ENCODE data around the gene PLCXD3. TPM values are rescaled to one million over a fixed set of nuclear protein-coding genes. Genes with fewer than 3 reads are reported as not detected.
"Not testable (repeated sequence)": the region's sequence is repeated elsewhere in the genome, so short reads cannot be mapped to it uniquely, and the experiment has no call there.

PLCXD3 gene
- total RNA-seq, 2 donors from 2014 or later, result 1.1 to 3.5 TPM

DNA sequence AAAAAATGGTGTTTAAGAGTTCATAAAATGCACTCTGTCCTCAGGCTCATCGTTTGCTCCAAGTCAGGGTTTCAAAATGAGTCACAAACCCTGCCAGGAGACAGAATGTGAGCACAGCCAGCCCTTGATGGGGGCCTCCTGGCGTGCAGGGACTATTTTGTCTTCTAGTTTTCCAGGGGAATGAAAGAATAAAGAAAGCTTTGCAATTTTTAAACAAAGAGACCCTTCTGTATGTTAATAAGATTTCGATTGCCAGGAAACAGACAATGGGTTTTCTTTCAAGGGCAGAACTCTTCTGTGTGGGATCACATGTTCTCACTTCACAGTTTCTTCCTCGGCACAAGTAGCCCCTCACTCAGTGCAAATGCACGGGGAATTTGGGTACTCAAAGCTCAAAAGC lies 175.6 kb downstream of the PLCXD3 start:
- TF ChIP-seq CTCF (IDR thresholded peaks at IDR 0.05) (no peak), POLR2AphosphoS5 (IDR thresholded peaks at IDR 0.05) (no peak), POLR2A (IDR thresholded peaks at IDR 0.05) (no peak)

DNA sequence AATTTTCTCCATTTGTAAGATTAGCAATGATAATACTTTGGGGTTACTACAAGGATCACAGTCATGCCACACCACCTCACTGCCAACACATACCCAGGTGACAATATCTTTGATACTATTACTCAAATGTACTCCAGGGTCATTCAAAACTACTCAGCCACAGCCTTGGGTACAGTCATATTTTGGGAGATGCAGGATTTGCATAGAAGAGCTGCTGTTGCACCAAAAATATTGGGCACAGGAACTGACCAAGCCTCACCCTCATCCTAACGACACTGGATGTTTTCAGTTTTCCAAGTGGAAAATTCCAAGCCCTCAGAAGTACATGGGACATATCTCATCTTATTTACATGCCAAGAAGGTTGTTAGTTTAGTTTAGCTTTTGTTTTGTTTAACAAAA lies 176.2 kb downstream of the PLCXD3 start:
- whole genome bisulfite sequencing, result 6% methylated on average over 1 of the region's 1 CpG
- no peak for TF ChIP-seq POLR2AphosphoS5 (IDR thresholded peaks at IDR 0.05)
- TF ChIP-seq POLR2A (IDR thresholded peaks at IDR 0.05), result no peak
- no peak for TF ChIP-seq CTCF (IDR thresholded peaks at IDR 0.05)
- H3K36me3 ChIP-seq, result no peaks in the 10 kb centered on the region

More for the DNA sequence above, 175.6 kb downstream of the PLCXD3 start:
- H3K4me3 ChIP-seq, result no peak overlapping the region
- H3K4me1 ChIP-seq (replicated peaks), result no peaks in the 10 kb centered on the region
- no peak for DNase-seq (ENCODE audit: low spot score)
- no peaks in the 10 kb centered on the region for H3K27me3 ChIP-seq (replicated peaks; ENCODE audit: insufficient read depth)
- intact Hi-C loops (cut with DNase I), result no loop called here
- WGBS, result 17% methylated on average over 5 of the region's 5 CpGs
- no peak overlapping the region for H3K27ac ChIP-seq
- H3K9me3 ChIP-seq, result no peaks in the 10 kb centered on the region
- H3K36me3 ChIP-seq, result no peaks in the 10 kb centered on the region

DNA sequence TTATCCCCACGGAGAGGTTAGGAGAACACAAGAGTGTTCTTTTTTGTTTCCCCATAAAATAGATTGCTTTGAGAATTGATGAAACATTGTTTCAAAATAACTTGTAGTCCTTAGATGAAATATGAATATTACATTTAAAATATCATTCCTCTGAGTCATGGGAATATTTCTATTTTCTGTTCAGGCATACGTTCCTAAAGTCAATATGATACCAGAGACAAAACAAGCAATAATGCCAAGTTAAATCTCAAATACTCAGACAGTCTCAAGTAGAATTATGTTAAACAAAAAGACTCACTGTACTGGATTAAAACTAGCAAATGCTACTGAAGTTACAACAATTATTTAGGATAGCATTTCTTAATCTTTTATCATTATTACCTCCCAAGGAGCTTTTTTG lies 185.3 kb downstream of the PLCXD3 start:
- 46% methylated on average over 2 of the region's 2 CpGs for WGBS
- intact Hi-C loops (cut with DNase I), result no loop called here
- Histone ChIP-seq H3K4me1 (replicated peaks) (no peaks in the 10 kb centered on the region), H3K36me3 (no peaks in the 10 kb centered on the region), H3K27ac (no peak overlapping the region), H3K9me3 (no peaks in the 10 kb centered on the region), H3K27me3 (replicated peaks; ENCODE audit: insufficient read depth) (no peaks in the 10 kb centered on the region), H3K4me3 (no peak overlapping the region)
- no peak for TF ChIP-seq POLR2AphosphoS5 (IDR thresholded peaks at IDR 0.05)
- no peak for TF ChIP-seq CTCF (IDR thresholded peaks at IDR 0.05)
- no peak for TF ChIP-seq POLR2A (IDR thresholded peaks at IDR 0.05)
- no peak for DNase-seq (ENCODE audit: low spot score)

More for the DNA sequence above, 176.2 kb downstream of the PLCXD3 start:
- DNase-seq (ENCODE audit: low spot score), result no peak
- Histone ChIP-seq H3K27ac (no peak overlapping the region), H3K4me3 (no peak overlapping the region), H3K27me3 (replicated peaks; ENCODE audit: insufficient read depth) (no peaks in the 10 kb centered on the region), H3K9me3 (no peaks in the 10 kb centered on the region), H3K4me1 (replicated peaks) (no peaks in the 10 kb centered on the region)
- intact Hi-C loops (cut with DNase I), result no loop called here

GRCh38 chr5:41322826-41323225 lies 187.6 kb downstream of the PLCXD3 start:
- intact Hi-C loops (cut with DNase I); H3K27ac ChIP-seq; H3K36me3 ChIP-seq; H3K27me3 ChIP-seq (replicated peaks; ENCODE audit: insufficient read depth); DNase-seq (ENCODE audit: low spot score); H3K4me3 ChIP-seq; H3K4me1 ChIP-seq (replicated peaks); H3K9me3 ChIP-seq: not testable (repeated sequence)
- WGBS, result 86% methylated on average over 3 of the region's 3 CpGs

- Histone ChIP-seq H3K4me1 (replicated peaks) (no peaks in the 10 kb centered on the region), H3K36me3 (no peaks in the 10 kb centered on the region), H3K27me3 (replicated peaks; ENCODE audit: insufficient read depth) (no peaks in the 10 kb centered on the region), H3K27ac (no peak overlapping the region), H3K4me3 (no peak overlapping the region), H3K9me3 (no peaks in the 10 kb centered on the region)
- 75% methylated on average over 1 of the region's 1 CpG for WGBS
- DNase-seq (ENCODE audit: low spot score), result no peak
- TF ChIP-seq POLR2A (IDR thresholded peaks at IDR 0.05) (no peak), POLR2AphosphoS5 (IDR thresholded peaks at IDR 0.05) (no peak)
- intact Hi-C loops (cut with DNase I), result no loop called here
Measured at GRCh38 chr5:41312478-41313060, 197.8 kb downstream of the PLCXD3 start.

- Histone ChIP-seq H3K36me3 (no peaks in the 10 kb centered on the region), H3K4me1 (replicated peaks) (no peaks in the 10 kb centered on the region), H3K4me3 (no peak overlapping the region), H3K27ac (no peak overlapping the region), H3K9me3 (no peaks in the 10 kb centered on the region), H3K27me3 (replicated peaks; ENCODE audit: insufficient read depth) (no peaks in the 10 kb centered on the region)
- TF ChIP-seq POLR2A (IDR thresholded peaks at IDR 0.05) (no peak), CTCF (IDR thresholded peaks at IDR 0.05) (no peak), POLR2AphosphoS5 (IDR thresholded peaks at IDR 0.05) (no peak)
- 65% methylated on average over 5 of the region's 5 CpGs for WGBS
- intact Hi-C loops (cut with DNase I), result no loop called here
- DNase-seq (ENCODE audit: low spot score), result no peak
Measured at GRCh38 chr5:41312066-41312465, 198.3 kb downstream of the PLCXD3 start.

Data from prostate gland (tissue), 2 donors.